ENCODE measurements around the gene CMTM6.
A peak's percentile ranks its signal among the peaks of the same experiment; 100 is the strongest.
"Not testable (repeated sequence)": the region's sequence is repeated elsewhere in the genome, so short reads cannot be mapped to it uniquely, and the experiment has no call there.

Gene CMTM6, protein sequence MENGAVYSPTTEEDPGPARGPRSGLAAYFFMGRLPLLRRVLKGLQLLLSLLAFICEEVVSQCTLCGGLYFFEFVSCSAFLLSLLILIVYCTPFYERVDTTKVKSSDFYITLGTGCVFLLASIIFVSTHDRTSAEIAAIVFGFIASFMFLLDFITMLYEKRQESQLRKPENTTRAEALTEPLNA

GRCh38 chr3:32502118-32502945 is at the start of gene CMTM6:
Gene CMTM6, minus strand, starts transcription at chr3:32502852. Its CDS starts 107 bp downstream, at chr3:32502745.
- DNase-seq (ENCODE audit: low read depth) = peak; percentile 49

- DNase-seq (ENCODE audit: low read depth) = no peak
These were observed 49.4 kb upstream of the CMTM6 start for GRCh38 chr3:32552013-32552412.

GRCh38 chr3:32551496-32551895 is 48.8 kb upstream of the CMTM6 start:
- no peak for DNase-seq (ENCODE audit: low read depth)

- no peak for DNase-seq (ENCODE audit: low read depth)
These were observed 48.4 kb upstream of the CMTM6 start for GRCh38 chr3:32551087-32551486.

GRCh38 chr3:32545305-32545704 is 42.7 kb upstream of the CMTM6 start:
- DNase-seq (ENCODE audit: low read depth) = no peak

- DNase-seq (ENCODE audit: low read depth) = no peak
These were observed 42.2 kb upstream of the CMTM6 start for GRCh38 chr3:32544894-32545293.

GRCh38 chr3:32542807-32543206 is 40.2 kb upstream of the CMTM6 start:
- DNase-seq (ENCODE audit: low read depth) = no peak

- no peak for DNase-seq (ENCODE audit: low read depth)
These were observed 38.2 kb upstream of the CMTM6 start for GRCh38 chr3:32540899-32541298.

DNA sequence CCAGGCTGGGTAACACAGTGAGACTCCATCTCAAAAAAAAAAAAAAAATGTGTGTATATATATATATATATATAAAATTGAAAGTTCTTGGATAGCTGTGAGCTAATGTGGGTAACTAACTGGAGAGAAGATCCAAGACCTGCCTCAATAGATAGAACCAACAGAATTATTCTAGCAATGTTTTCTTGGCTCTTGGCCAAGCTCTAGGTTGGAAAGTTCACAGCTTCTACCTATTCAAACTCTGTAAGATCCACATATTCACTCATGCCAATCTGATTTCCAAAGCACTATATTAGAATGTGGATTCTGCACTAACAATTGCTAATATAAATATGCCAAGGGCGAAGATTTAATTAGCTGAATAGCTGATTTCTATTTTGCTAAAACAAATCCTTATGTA is 29.8 kb upstream of the CMTM6 start:
- no peak for DNase-seq (ENCODE audit: low read depth)

DNA sequence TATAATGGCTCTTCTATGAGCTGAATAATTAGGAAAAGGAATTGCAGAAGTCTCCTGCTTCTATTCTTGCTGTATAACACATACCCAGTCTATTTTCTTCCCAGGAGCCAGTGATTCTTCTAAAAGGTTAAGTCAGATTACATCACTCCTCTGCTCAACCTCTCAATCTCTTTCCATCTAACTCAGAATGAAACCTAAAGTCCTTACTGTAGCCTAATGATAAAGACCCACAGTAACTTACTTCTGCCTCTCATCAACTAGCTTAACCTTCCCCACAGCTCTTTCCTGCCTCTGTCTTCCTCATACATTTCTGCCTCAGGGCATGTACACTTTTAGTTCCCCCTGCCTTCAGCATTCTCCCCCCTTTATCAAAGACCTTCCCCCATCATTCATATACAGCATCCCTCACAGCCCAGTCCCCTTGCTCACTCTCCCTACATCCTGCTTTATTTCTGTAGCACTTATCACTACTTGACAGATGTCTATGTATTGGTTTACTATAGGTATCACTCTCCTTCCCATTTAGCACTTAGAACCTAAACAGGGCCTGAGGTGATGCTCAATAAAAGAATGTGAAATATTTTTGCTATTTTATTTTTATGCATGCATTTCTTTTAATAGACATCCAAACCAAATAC is 28.5 kb upstream of the CMTM6 start:
- DNase-seq (ENCODE audit: low read depth) = no peak

DNA sequence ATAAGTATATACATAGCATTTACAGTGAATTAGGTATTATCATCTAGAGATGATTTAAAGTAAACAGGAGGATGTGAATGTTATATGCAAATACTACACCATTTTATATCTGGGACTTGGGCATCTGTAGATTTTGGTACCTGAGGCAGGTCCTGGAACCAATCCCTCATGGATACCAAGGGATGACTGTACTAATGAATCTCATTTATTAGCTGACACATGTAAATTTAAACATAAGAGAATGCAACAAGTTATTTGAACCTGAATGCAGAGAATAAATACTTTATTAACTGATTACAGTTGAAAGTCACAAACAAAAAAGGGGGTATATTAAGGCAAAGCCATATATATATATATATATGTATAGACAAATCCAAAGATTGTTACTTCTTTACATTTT is 23.1 kb upstream of the CMTM6 start:
- DNase-seq (ENCODE audit: low read depth) = no peak

GRCh38 chr3:32522682-32523081 is 20.0 kb upstream of the CMTM6 start:
- no peak for DNase-seq (ENCODE audit: low read depth)

DNA sequence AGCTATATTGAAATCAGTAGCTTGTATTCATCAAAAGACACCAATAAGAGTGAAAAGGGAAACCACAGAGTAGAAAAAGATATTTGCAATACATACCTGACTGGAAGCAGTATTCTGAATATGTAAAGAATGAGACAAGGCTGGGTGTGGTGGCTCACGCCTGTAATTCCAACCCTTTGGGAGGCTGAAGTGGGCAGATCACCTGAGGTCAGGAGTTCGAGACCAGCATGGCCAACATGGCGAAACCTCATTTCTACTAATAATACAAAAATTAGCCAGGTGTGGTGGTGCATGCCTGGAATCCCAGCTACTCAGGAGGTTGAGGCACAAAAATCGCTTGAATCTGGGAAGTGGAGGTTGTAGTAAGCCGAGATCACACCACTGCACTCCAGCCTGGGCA is 16.3 kb upstream of the CMTM6 start:
- DNase-seq (ENCODE audit: low read depth) = not testable (repeated sequence)

- not testable (repeated sequence) for DNase-seq (ENCODE audit: low read depth)
These were observed 14.1 kb upstream of the CMTM6 start for GRCh38 chr3:32516751-32517150.

DNA sequence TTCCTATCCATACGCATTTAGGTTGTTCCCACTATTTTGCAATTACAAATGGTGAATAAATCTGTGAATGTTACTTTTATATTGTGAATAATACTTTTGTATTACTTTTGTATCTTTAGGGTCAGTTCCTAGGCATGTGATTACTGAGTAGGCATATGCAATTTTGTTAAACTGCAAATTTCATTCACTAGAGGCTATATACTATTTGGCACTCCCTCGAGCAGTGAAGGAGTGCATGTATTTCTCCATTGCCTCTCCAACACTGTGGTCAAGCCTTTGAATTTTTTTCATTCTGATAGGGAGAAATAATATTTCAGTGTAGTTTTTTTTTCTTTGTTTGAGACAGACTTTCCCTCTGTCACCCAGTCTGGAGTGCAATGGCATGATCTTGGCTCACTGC is 8.4 kb upstream of the CMTM6 start:
- DNase-seq (ENCODE audit: low read depth) = no peak

DNA sequence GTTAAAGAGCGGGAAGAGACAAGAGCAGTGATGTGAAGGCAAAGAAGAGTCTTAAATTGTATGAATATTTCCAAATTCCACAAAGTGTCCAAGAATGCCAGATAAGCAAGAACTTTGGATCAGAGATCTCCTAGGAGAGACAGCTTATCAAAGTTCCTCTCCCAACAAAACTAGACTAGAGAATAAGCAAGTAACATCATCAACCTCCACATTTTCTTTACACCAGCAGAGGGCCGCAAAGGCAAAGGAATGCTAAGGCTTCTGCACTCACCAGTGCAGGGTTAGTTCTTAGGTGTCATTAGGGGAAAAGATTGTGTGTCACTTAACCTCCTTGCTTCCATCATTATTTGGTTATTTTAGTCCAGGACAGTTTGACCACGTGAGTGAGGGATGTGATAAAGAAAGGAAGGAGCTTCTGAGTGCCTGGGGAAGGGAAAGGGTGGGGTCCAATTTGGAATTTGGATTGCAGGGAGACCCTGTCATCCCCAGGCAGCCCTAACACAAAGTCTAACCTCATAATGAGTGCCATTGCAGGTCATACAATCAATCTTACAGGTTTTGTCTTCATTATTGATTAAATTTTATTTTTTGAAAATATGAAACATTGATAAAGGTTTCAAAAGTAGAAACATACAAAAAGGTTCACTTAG is 7.5 kb upstream of the CMTM6 start:
- DNase-seq (ENCODE audit: low read depth) = peak; percentile 14

DNA sequence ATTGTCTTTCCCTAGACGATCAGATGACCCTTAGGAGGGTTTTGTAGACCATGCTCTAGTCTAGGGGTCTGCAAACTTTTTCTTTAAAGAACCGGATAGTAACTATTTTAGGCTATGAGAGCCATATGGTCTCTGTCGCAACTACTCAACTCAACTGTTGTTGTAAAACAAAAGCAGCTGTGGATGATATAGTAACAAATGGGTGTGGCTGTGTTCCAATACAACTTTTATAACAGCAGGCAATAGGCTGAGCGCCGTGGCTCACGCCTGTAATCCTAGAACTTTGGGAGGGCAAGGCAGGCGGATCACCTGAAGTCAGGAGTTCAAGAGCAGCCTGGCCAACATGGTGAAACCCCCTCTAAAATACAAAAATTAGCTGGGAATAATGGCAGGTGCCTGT is 6.1 kb upstream of the CMTM6 start:
- no peak for DNase-seq (ENCODE audit: low read depth)

DNA sequence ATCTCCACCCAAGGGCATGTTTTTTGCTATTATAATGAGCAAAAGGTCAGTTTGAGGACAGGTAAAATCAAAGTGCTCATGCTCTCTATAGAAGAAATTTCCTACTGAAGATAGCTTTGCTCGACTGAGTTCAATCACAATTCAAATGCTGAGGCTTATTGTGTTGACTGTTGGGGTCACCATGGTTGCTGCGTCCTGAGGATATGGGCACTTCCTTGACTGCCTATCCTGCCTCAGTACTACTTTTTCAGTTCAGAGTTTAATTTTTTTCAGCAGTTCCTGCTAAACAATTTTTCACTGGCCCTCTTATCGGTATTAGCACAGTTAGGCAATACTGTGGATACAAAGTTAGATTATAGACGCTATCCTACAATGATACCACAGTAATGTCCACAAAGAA is 3.8 kb upstream of the CMTM6 start:
- DNase-seq (ENCODE audit: low read depth) = no peak

DNA sequence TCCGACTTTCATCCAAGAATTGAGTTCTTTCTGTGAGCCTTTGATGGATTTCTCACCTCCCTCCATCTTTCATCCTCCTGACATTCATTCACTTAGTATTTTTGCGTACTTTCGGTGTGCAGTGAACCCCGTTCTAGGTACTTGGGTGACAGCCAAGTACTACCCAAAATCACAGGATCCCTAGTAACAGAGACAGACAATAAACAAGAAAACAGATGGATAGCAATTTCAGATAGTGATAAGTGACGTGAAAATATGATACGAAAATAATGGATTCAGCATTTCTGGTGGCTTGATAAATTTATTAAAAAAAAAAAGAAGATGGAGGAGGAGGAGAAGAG is 264 bp upstream of the CMTM6 start:
- DNase-seq (ENCODE audit: low read depth) = no peak

- no peak for DNase-seq (ENCODE audit: low read depth)
These were observed 902 bp downstream of the CMTM6 start for GRCh38 chr3:32501783-32502117.

DNA sequence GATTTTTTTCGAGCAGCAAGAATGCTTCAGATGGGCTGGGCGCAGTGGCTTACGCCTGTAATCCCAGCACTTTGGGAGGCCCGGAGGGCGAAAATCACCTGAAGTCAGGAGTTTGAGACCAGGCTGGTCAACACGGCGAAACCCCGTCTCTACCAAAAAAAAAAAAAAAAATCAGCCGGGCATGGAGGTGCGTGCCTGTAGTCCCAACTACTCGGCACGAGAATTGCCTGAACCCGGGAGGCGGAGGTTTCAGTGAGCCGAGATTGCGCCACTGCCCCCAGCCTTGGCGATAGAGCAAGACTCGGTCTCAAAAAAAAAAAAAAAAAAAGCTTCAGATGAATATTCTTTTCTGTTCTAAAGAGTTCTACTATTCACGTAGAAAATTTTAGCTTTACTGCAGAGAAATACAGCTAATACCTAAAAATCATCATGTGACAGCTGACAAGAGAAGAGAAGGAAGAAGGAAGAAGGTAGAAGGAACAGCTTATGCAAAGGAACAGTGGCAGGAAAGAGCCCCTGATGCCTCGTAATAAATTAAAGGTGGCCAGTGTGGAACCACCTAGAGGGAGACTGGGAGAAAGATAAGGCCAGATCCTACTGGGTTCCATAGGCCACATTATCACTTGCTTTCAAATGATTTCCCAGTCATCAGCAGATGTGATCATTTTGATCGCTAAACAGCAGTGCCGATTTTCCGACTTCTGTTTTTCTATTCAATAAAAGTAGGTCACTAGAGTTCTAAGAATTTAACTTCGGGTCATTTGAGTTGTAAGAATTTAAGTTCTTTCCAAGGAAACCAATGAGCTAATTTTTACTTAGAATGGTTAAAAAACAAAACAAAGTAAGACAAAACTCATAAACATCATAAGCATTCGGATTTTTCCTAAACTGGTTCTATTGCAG is 1.5 kb downstream of the CMTM6 start:
- DNase-seq (ENCODE audit: low read depth) = no peak

DNA sequence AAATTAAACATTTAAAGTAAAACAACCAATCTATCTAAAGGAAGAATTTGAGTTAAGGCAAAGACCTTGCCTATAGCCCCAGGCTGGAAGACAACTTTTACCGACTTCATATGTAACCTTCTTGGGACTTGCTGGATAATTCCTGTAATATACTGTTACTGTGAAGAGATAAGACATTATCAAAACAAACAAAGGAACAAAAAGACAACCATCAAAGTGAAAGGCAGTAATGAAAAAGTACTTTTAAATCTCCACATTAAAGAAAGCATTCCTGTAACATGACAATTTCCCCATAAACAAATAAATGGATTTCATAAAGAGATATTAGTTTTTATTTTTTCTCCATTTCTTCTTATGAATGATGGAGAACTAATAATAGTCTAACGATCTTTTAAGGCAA is 2.4 kb downstream of the CMTM6 start:
- DNase-seq (ENCODE audit: low read depth) = no peak
